Sciatic nerve (tissue), 2 donors: Measurements from ENCODE around the gene GPR180. TPM values are rescaled to one million over a fixed set of nuclear protein-coding genes. Genes with fewer than 3 reads are reported as not detected.

Experiments used
- ATAC-seq: fragments of 200-7000 bp; cut with Tn5 transposase; one replicate; pipeline ENCODE4 v1.9.1; 2020; ENCODE audit warnings: mild to moderate bottlenecking, moderate library complexity
- DNase-seq: peaks from one replicate; pipeline ENCODE4 v3.0.0-alpha.2; 2020; ENCODE audit warnings: low spot score
- intact Hi-C: fragments of 100-400 bp; cut with DNase I; formaldehyde crosslinking; loops from one replicate; pipeline ENCODE4 v1.14.2; 2022
- total RNA-seq: library from RNA; stranded (reverse); fragmentation: NEBNext Ultra II Directional; extraction: Animal tissue kit (Norgen Biotek cat#: 25700); gene quantifications from one replicate; pipeline ENCODE4 v1.2.1, GENCODE V29; 2021
- donor health status: DM: no; HTN: no; CAD: no.
- donor health status: DM: no; HTN: no; CAD: no.

The GPR180 gene
- total RNA-seq, 1 donor from 2014 or later: 5.8 TPM

- DNase-seq (no peak), ATAC-seq (no peak)
- intact Hi-C loops: no loop called here
Measured at GRCh38 chr13:94673851-94674250, 72.2 kb downstream of the GPR180 start.

- ATAC-seq: no peak
- peak; percentile 60 for DNase-seq
- intact Hi-C loops: no loop called here
Measured at GRCh38 chr13:94674609-94675348, 73.1 kb downstream of the GPR180 start.

- no peak for DNase-seq
- ATAC-seq: no peak
- intact Hi-C loops: no loop called here
Measured at GRCh38 chr13:94677799-94678198, 76.1 kb downstream of the GPR180 start.

- intact Hi-C loops: no loop called here
- no peak for ATAC-seq
- DNase-seq: no peak
Measured at GRCh38 chr13:94678845-94679244, 77.2 kb downstream of the GPR180 start.

- DNase-seq: no peak
- ATAC-seq: no peak
- intact Hi-C loops: no loop called here
Measured at GRCh38 chr13:94679614-94680013, 78.0 kb downstream of the GPR180 start.

GRCh38 chr13:94682229-94682628 is 80.6 kb downstream of the GPR180 start:
- DNase-seq (no peak), ATAC-seq (no peak)
- intact Hi-C loops: no loop called here

GRCh38 chr13:94683409-94683808 is 81.8 kb downstream of the GPR180 start:
- intact Hi-C loops: no loop called here
- ATAC-seq (no peak), DNase-seq (no peak)

Other genes with a start within 250 kb of the GPR180 start
- gene DCT, start 122.2 kb upstream of the GPR180 start, total RNA-seq: 0.94 TPM
- gene TGDS, start 5.7 kb upstream of the GPR180 start, total RNA-seq: 14.0 TPM
- not detected for gene SOX21, start 110.7 kb downstream of the GPR180 start, total RNA-seq